ENCODE data around the gene PTPA. TPM values are rescaled to one million over a fixed set of nuclear protein-coding genes. Genes with fewer than 3 reads are reported as not detected.

PTPA gene
- total and polyA plus RNA-seq, 2 donors (not counting 3 experiments of a cell fraction or from before 2014, with no cell fraction given): 97.7 to 121 TPM

DNA sequence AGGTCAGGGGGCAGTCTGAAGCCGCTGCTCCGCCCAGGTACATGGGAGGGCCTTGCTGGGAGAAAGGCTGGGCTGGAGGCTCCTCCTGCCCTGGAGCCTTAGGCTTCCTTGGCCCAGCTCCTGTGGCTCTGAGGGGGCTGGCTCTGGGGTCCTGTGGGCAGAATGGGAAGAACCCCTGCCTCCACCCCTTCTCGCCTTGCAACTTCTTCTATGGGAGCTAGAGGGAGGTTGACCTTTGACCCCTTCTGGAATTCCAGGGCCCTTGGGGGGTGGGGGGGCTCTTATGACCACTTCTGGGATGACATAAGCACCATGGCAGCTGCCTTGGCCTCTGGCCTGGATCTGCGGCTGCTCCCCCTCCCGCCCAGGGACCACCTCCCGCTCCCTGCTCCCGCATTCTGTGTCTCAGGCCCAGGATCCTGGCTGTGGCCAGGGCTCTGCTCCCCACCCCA is 34.7 kb downstream of the PTPA start:
- Histone ChIP-seq H4K20me1 (replicated peaks; ENCODE audit: control insufficient read depth, extremely low read depth, insufficient read depth, low read length) (no peaks in the 10 kb centered on the region), H3K9me1 (replicated peaks; ENCODE audit: control insufficient read depth, extremely low read depth, insufficient read depth, low read length) (no peaks in the 10 kb centered on the region), H3K4me2 (ENCODE audit: insufficient read depth, low read length) (no peak overlapping the region), H2AFZ (ENCODE audit: low read depth, low read length) (no peak overlapping the region), H3K9ac (replicated peaks; ENCODE audit: extremely low read depth, insufficient read depth, low read length) (no peak overlapping the region), H3K27ac (ENCODE audit: insufficient read depth, low read depth, low read length) (peak overlapping the region; percentile 10), H3K9me3 (replicated peaks; ENCODE audit: control insufficient read depth, insufficient read depth, low read length) (no peaks in the 10 kb centered on the region), H3K79me2 (ENCODE audit: control insufficient read depth, insufficient read depth, low read length) (peaks cover 4% of the 10 kb centered on the region), H3K4me1 (ENCODE audit: control insufficient read depth, extremely low read depth, insufficient read depth, low read length) (peaks cover 35% of the 10 kb centered on the region), H3K36me3 (ENCODE audit: control insufficient read depth in 2 of 2, extremely low read depth in 1 of 2, insufficient read depth in 2 of 2, low read length in 2 of 2) (no peaks in the 10 kb centered on the region), H3K4me3 (replicated peaks in 1 of 3; ENCODE audit: insufficient read depth in 1 of 3, low read depth in 1 of 3, low read length in 3 of 3) (no peak overlapping the region), H3K27me3 (ENCODE audit: control insufficient read depth in 2 of 2, insufficient read depth in 2 of 2, low read length in 2 of 2) (no peaks in the 10 kb centered on the region)
- FAIRE-seq: no peak
- TF ChIP-seq, protein P1, sequence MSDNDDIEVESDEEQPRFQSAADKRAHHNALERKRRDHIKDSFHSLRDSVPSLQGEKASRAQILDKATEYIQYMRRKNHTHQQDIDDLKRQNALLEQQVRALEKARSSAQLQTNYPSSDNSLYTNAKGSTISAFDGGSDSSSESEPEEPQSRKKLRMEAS (IDR thresholded peaks at IDR 0.05; ENCODE audit: insufficient read depth, insufficient read length): no peak
- TF ChIP-seq, protein P2, sequence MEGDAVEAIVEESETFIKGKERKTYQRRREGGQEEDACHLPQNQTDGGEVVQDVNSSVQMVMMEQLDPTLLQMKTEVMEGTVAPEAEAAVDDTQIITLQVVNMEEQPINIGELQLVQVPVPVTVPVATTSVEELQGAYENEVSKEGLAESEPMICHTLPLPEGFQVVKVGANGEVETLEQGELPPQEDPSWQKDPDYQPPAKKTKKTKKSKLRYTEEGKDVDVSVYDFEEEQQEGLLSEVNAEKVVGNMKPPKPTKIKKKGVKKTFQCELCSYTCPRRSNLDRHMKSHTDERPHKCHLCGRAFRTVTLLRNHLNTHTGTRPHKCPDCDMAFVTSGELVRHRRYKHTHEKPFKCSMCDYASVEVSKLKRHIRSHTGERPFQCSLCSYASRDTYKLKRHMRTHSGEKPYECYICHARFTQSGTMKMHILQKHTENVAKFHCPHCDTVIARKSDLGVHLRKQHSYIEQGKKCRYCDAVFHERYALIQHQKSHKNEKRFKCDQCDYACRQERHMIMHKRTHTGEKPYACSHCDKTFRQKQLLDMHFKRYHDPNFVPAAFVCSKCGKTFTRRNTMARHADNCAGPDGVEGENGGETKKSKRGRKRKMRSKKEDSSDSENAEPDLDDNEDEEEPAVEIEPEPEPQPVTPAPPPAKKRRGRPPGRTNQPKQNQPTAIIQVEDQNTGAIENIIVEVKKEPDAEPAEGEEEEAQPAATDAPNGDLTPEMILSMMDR (IDR thresholded peaks at IDR 0.05; ENCODE audit: extremely low read depth in 1 of 2, insufficient read depth in 1 of 2, low read depth in 1 of 2, low read length in 2 of 2): no peak
- peak; percentile 54 for TF ChIP-seq POLR2AphosphoS5 (IDR thresholded peaks at IDR 0.05; ENCODE audit: insufficient read depth, low read depth, low read length)
- TF ChIP-seq JUN (IDR thresholded peaks at IDR 0.05; ENCODE audit: borderline replicate concordance, insufficient read depth, insufficient read length, low read depth): no peak
- TF ChIP-seq MYC (IDR thresholded peaks at IDR 0.05; ENCODE audit: low read depth, low read length): no peak
- no peak for TF ChIP-seq FOS (IDR thresholded peaks at IDR 0.05; ENCODE audit: borderline replicate concordance, insufficient read depth, low read length)
- no peak for TF ChIP-seq GATA2 (IDR thresholded peaks at IDR 0.05; ENCODE audit: insufficient read depth, insufficient read length, low read depth, low read length)
- CTCF ChIA-PET: interaction anchor here (0.6 to 9.5 kb wide), 6 partner anchors 14 to 376 kb away, joined by 3 to 287 read pairs (median 6); partner anchors contain the start of gene IER5L
- intact Hi-C loops (cut with micrococcal nuclease) (no loop called here), dilution Hi-C loops (cut with MboI; ENCODE audit: extremely low pct_ligation_motif_present, low sequenced_read_pairs) (no loop called here)
- BruUV-seq (replicated peaks): no TSS peak
- peak; percentile 10 for DNase-seq (ENCODE audit: low read depth, low spot score)
- POLR2A ChIA-PET: interaction anchor here (0.9 kb wide), 1 partner anchor 20 kb away, joined by 5 read pairs; no protein-coding TSS in a partner anchor

Measured in endothelial cell of umbilical vein (primary cell).